Stimulated activated CD8-positive, alpha-beta memory T cell treated with anti-CD3 and anti-CD28 coated beads, Interleukin-15, amount 100 ng/mL, for 24 hours (primary cell): ENCODE data around the gene SH3BP4.

ENCODE experiments used
- DNase-seq: peaks from one replicate; pipeline ENCODE4 v3.0.0-alpha.2; 2020; ENCODE audit warnings: low read depth

The SH3BP4 gene

GRCh38 chr2:235041918-235042575 lies 90.2 kb downstream of the SH3BP4 start:
- no peak for DNase-seq

GRCh38 chr2:235042576-235043515 lies 91.0 kb downstream of the SH3BP4 start:
- DNase-seq, result no peak

- no peak for DNase-seq
These were observed 92.1 kb downstream of the SH3BP4 start for GRCh38 chr2:235043762-235044500.

- DNase-seq, result no peak
These were observed 92.9 kb downstream of the SH3BP4 start for GRCh38 chr2:235044501-235045271.

- DNase-seq, result no peak
These were observed 93.6 kb downstream of the SH3BP4 start for GRCh38 chr2:235045336-235045972.

GRCh38 chr2:235045973-235046343 lies 94.1 kb downstream of the SH3BP4 start:
- DNase-seq, result no peak

- no peak for DNase-seq
These were observed 94.8 kb downstream of the SH3BP4 start for GRCh38 chr2:235046589-235046988.

- DNase-seq, result no peak
These were observed 95.6 kb downstream of the SH3BP4 start for GRCh38 chr2:235047171-235048160.

- no peak for DNase-seq
These were observed 96.7 kb downstream of the SH3BP4 start for GRCh38 chr2:235048549-235048948.

GRCh38 chr2:235049069-235049468 lies 97.3 kb downstream of the SH3BP4 start:
- no peak for DNase-seq

GRCh38 chr2:235049719-235050118 lies 97.9 kb downstream of the SH3BP4 start:
- DNase-seq, result no peak

GRCh38 chr2:235050980-235051351 lies 99.1 kb downstream of the SH3BP4 start:
- no peak for DNase-seq

- no peak for DNase-seq
These were observed 99.8 kb downstream of the SH3BP4 start for GRCh38 chr2:235051436-235052260.

GRCh38 chr2:235052514-235053354 lies 100.9 kb downstream of the SH3BP4 start:
- DNase-seq, result no peak

GRCh38 chr2:235053651-235054050 lies 101.8 kb downstream of the SH3BP4 start:
- no peak for DNase-seq

- DNase-seq, result no peak
These were observed 102.7 kb downstream of the SH3BP4 start for GRCh38 chr2:235054475-235054874.

GRCh38 chr2:235054919-235055318 lies 103.1 kb downstream of the SH3BP4 start:
- DNase-seq, result no peak

- no peak for DNase-seq
These were observed 104.2 kb downstream of the SH3BP4 start for GRCh38 chr2:235055891-235056516.
